LNCaP clone FGC (cell line): ENCODE measurements around the gene ETV6.

Experiments
- DNase-seq: peaks from one replicate; pipeline ENCODE4 v3.0.0-alpha.2; 2011; ENCODE audit warnings: low read depth
- H3K4me3 ChIP-seq: 2 replicates; pipeline ENCODE4 v1.5.1; 2011; ENCODE audit warnings: mild to moderate bottlenecking, low read depth, low read length, control low read depth
- TF ChIP-seq, protein P1 (sequence below): IDR thresholded peaks from 2 replicates; pipeline ENCODE4 v1.5.1; 2012; ENCODE audit warnings: mild to moderate bottlenecking; ENCODE audit not compliant: control insufficient read depth, insufficient read depth; ENCODE audit errors: extremely low read depth

Gene ETV6

DNA sequence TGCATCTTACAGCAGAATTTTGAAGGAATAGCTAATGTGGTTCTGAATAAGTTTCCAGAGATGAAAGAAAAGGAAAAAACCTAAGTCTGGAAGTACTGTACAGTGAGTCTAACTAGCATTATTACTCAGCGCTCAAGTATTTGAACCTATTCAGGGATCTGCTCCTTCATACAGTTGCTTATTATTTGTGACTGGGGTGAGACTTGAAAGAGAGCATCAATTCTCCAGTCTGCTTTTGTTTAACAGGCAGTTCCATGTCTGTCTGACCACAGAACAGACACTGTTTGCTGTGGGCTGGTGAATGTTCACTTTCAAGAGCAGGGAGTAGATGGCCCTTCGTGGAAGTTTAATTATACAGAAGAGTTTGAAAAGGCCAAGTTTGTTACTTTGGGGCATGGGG, 9.3 kb downstream of the ETV6 start:
- TF ChIP-seq, protein P1, sequence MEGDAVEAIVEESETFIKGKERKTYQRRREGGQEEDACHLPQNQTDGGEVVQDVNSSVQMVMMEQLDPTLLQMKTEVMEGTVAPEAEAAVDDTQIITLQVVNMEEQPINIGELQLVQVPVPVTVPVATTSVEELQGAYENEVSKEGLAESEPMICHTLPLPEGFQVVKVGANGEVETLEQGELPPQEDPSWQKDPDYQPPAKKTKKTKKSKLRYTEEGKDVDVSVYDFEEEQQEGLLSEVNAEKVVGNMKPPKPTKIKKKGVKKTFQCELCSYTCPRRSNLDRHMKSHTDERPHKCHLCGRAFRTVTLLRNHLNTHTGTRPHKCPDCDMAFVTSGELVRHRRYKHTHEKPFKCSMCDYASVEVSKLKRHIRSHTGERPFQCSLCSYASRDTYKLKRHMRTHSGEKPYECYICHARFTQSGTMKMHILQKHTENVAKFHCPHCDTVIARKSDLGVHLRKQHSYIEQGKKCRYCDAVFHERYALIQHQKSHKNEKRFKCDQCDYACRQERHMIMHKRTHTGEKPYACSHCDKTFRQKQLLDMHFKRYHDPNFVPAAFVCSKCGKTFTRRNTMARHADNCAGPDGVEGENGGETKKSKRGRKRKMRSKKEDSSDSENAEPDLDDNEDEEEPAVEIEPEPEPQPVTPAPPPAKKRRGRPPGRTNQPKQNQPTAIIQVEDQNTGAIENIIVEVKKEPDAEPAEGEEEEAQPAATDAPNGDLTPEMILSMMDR = no peak
- H3K4me3 ChIP-seq = no peak overlapping the region
- DNase-seq = no peak

DNA sequence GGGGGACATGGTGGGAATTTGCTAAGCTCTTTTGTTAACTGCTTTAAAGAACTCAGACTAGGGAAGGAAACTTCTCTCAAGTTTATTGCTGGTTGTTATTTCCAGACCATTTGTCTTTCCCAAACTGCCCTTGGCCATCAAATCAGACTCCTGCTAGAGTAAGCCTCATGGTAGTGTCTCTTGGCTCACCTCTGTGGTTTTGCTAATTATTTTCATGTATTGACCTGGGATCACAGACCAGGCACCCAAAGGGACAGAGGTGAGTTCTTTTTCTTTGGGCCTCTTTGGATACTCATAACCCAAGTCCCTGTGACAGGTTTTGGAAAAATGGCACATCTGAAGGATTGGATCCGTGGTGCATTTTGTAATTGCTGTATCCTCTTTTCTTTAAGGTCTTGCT, 11.2 kb downstream of the ETV6 start:
- TF ChIP-seq, protein P1 = no peak
- no peak overlapping the region for H3K4me3 ChIP-seq
- DNase-seq = no peak

DNA sequence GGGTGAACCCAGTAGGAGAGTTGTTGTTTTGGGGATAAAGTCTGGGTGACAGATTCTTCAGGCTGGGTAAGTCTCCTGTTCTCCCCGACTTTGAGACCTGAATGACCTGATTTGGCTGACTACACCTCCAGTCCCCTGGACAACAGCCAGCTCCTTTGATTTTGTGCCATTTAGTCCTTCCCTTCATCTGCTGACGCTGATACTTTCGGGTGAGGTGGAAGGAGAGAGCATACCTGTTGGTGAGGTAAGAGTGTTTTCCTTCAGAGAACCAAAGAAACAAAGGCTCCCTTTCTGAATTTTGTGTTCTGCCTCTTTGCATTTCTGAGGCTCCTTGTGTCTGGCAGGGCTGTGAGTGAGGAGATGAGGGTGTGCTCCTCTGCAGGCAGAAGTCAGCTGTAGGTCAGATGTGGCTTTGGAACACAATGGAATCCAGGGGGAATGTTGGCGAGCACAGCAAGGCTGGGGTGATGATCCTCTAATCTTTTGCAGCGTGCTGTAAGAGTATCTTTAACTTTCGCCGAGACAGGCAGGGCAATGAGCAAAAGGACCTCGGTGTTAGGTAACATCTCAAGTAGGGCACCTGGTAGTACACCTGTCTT, 12.1 kb downstream of the ETV6 start:
- no peak for DNase-seq
- TF ChIP-seq, protein P1 = no peak
- no peak overlapping the region for H3K4me3 ChIP-seq

DNA sequence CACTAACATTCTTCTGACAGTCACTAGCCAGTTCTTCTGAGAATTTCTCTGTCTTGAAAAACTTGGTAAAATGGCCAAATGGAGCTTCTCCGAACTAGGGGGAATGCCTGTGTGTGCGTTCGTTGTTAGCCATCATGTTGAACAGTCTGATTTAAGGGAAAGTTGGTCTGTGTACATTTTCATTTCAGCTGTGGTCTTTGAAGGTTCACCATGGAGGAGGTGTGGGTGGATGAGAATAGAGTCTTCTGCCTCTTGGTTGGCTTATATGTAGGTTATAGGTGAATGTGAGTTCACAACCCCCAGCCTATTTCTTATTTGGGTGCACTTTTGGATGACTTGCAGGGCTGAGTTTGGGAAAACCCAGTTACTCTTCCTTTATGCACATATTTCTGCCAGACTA, 12.9 kb downstream of the ETV6 start:
- no peak overlapping the region for H3K4me3 ChIP-seq
- DNase-seq = no peak
- TF ChIP-seq, protein P1 = no peak

GRCh38 chr12:11663130-11663529, 13.7 kb downstream of the ETV6 start:
- H3K4me3 ChIP-seq = no peak overlapping the region
- TF ChIP-seq, protein P1 = no peak
- DNase-seq = no peak

DNA sequence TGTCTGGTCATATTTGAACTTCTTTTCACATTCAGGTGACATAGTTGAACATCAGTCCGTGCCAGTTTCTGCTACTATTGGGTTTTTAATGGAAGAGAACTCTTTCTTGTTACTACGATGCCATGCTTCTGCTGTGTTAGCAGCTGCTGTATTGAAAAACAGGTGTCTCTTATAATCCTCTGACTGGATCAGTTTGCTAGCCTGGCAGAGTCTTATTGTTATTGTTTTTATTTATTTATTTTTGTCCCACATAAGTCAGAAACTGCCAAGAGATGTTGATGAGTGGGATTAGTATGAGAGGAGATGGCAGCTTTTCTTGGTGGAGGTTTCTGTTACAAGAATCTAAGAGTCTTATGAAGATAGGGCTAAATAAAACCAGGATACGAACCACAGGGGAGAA, 14.6 kb downstream of the ETV6 start:
- TF ChIP-seq, protein P1 = no peak
- DNase-seq = no peak
- H3K4me3 ChIP-seq = no peak overlapping the region
